ENCODE measurements around the gene ZNF821.

DNA sequence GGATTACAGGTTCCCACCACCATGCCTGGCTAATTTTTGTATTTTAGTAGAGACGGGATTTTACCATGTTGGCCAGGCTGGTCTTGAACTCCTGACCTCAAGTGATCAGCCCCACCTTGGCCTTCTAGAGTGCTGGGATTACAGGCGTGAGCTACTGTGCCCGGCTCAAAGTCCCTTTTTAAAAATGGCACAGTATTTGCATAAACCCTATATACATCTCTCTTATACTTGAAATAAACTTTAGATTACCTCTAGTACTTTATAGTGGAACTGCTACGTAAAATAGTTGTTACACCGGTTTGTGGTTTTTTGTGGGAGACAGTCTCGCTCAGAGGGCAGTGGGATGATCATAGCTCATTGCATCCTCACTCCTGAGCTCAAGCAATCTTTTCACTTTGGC is 47.6 kb upstream of the ZNF821 start:
- TF ChIP-seq, protein P1, sequence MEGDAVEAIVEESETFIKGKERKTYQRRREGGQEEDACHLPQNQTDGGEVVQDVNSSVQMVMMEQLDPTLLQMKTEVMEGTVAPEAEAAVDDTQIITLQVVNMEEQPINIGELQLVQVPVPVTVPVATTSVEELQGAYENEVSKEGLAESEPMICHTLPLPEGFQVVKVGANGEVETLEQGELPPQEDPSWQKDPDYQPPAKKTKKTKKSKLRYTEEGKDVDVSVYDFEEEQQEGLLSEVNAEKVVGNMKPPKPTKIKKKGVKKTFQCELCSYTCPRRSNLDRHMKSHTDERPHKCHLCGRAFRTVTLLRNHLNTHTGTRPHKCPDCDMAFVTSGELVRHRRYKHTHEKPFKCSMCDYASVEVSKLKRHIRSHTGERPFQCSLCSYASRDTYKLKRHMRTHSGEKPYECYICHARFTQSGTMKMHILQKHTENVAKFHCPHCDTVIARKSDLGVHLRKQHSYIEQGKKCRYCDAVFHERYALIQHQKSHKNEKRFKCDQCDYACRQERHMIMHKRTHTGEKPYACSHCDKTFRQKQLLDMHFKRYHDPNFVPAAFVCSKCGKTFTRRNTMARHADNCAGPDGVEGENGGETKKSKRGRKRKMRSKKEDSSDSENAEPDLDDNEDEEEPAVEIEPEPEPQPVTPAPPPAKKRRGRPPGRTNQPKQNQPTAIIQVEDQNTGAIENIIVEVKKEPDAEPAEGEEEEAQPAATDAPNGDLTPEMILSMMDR (IDR thresholded peaks at IDR 0.05), result no peak
- TF ChIP-seq POLR2A (IDR thresholded peaks at IDR 0.05) (no peak), POLR2AphosphoS5 (IDR thresholded peaks at IDR 0.05) (no peak), EP300 (IDR thresholded peaks at IDR 0.05) (no peak)

Measured in sigmoid colon (tissue), 4 donors.